GM08714 (cell line): Measurements from ENCODE around the gene NID2.

Experiments
- H3K4me3 ChIP-seq: fragments of 200-500 bp; sonication (Bioruptor generic); 2 replicates; pipeline ENCODE4 v1.5.1; 2014; ENCODE audit warnings: mild to moderate bottlenecking, low read length, inconsistent platforms
- ZNF274 ChIP-seq: IDR thresholded peaks from 2 replicates; pipeline ENCODE4 v1.6.1; 2012; ENCODE audit warnings: mild to moderate bottlenecking, low read depth, low read length

The NID2 gene

DNA sequence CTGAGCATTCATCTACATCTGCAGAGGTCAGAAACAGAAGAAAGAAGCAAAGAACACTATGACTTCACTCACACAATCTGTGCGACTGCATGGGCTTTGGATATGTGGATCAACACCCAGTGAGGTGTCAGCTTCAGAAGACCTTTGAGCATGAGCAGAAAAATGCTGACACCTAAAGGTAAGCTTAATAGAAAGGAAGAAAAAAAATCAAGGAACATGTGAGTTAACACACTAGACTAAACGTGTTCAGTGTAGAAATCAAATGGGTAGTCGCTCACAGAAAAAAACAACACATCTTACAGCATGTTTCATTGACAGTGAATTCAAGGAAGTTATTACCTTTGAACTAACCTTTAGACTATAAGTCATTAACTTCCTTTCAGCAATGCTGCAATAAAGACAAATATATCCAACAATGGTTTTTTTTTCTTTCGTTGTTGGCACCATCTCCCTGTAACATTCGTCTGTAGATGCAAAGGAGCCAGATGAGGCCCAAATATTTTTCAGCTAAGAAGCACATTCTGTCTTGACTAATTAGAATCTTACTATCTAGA lies 48.6 kb downstream of the NID2 start:
- no peak for TF ChIP-seq ZNF274
- no peak overlapping the region for H3K4me3 ChIP-seq

DNA sequence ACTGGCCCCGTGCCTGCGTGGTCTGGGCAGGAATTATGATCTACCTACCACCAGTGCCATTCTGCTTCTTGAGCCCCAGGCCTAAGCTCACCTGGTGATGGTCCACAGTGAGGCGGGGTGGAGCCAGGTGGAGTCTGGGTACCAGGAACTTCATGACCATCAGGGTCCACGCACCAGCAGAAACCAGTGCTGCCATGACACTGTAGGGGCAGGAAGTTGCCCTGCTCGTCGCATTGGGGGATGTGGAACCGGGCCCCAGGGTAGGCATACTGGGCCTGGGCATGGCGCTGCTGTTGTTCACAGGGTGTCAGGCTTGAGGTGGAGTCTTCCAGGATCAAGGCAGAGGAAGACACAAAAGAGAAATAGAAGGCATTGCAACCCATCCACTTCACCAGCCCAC lies 49.9 kb downstream of the NID2 start:
- TF ChIP-seq ZNF274 = no peak

DNA sequence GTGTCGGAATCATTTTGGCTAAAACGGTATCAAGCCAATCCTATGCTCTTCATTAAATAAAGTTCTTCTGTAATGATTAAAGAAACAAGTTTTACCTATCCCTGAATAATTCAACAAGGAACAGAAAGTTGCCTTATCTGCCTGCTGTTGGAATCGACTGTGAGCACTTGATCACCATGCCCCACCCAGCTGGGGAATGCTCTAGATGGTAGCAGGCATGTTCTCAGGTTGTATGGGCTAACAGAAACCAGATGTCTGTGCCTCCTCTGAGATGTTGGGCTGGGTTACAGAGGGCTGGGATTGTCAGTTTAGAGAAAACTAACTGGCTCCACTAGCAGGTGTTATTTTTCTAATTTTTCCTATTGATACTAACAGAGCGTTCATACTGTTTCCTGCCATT lies 50.6 kb downstream of the NID2 start:
- H3K4me3 ChIP-seq = no peak overlapping the region
- no peak for TF ChIP-seq ZNF274

More for the DNA sequence above, 49.9 kb downstream of the NID2 start:
- H3K4me3 ChIP-seq = no peak overlapping the region

DNA sequence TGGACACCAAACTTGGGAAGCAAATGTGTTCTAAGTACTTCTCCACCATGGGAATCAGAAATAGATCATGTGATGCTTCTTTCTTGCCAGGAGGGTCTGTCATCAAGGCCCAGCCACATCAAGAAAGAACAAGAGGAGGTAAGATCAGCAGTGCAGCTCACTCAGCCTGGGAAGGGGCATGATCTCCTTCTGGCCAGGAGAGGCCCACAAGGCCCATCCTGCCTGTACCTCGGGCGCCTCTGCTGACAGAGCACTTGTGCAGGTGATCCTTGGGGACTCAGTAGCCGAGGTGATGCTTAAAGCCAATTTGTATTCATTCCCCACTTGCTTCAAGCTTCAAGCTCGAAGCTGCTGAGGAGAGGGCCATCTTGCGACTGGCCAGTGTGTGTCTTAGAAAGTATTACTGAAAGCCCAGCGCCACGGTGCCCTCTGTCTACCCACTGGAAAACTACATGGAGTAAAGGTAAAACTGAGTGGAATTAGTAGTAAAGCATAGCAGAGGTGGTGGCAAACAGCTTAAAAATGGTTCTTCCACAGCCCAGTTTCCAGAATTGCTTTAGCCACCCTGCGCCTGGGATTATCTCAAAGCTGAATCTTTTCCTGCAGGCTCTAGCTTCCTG lies 53.3 kb downstream of the NID2 start:
- no peak for TF ChIP-seq ZNF274
- no peak overlapping the region for H3K4me3 ChIP-seq

DNA sequence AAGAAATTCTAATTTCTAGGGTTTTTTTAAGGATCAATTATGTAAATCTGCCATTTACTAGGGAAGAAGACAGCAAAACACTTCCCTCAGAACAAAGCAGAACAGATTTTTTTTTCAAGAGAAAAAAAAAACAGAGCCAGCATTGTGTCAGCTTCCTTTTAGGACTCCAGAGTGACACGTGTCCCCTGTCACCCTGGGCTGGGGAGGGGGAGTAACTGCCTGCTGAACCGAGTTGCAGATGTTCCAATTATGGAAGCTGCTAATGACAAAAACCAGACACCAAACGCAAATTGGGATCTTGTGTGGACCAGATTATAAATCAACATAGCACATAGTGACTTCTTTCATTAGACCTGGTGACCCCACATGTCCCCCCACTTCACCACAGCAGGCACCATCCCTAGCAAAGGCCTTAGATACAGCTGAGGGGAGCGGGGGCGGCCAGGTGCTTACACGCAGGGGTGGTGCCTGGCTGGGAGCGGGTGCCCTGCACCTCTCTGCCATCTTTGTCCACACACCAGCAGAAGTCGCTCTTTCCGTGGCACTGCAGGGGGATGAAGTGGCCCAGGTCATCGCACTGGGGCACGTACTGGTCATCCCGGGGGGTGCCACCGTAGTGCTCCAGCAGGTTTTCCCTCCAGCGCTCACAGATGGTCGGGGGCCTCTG lies 54.1 kb downstream of the NID2 start:
- TF ChIP-seq ZNF274 = no peak
- H3K4me3 ChIP-seq = no peak overlapping the region

DNA sequence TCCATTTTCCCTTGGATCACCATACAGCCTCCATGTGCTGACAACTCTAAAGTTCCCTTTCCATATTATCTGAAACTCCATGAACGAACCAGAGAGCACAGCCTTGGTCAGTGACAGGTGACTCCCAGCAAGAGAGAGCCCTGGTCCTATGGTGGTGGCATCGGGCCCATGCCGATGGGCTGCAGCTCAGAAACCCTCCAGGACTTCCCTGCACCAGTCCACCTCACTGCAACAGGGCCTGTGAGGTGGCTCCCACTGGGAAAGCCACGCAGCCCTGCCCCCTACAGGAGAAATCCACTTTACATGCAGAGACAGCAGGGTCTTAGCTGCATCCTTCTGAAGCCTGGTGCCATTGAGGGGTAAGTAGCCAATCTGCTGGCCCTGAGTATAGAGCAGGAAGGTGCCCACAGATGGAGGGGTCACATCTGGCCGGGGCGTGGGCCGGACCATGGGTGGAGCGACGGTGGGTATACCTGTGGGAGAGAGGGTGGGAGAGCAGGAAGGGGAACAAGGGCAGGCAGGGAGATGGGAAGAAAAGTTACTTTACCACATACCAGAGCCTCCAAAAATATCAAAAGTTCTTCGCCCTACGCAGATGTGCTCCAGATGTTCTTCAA lies 54.8 kb downstream of the NID2 start:
- TF ChIP-seq ZNF274 = no peak
- H3K4me3 ChIP-seq = no peak overlapping the region

DNA sequence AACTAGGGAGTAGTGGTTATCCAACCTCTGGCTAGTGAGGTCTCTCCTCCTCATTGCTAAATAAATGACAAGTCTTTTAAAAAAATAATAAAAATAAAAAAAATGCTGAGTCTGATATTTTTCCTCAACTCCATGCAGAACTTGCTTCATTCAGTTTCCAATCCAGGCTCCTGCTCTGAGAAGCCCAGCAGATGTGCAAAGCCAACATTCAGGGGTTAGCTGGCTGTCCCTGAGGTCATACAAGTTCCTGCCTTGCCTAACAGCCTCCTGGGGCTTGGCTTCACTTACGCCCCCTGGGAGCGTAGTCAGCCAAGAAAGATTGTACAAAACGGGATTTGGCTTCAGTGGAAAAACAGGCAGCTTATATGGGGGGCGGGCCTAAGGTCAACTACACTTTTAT lies 56.2 kb downstream of the NID2 start:
- TF ChIP-seq ZNF274 = no peak
- no peak overlapping the region for H3K4me3 ChIP-seq

DNA sequence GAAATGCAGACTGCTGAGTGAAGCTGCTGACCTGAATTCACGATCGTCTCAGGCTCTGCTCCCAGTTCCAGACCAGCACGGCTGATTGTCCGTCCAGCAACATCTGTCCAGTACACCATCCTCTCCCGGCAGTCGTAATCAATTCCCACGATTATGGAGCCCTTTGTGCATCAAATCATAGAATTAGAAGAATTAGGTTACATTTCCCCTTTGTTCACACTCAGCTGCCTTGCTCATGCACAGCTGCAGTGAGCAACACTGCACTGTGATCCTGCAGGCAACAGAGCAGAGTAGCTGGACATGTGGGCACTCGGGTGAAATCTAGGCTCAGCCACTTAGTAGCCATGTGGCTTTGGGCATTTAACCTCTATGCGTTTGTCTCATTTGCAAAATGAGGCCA lies 57.3 kb downstream of the NID2 start:
- TF ChIP-seq ZNF274 = no peak
- no peak overlapping the region for H3K4me3 ChIP-seq

DNA sequence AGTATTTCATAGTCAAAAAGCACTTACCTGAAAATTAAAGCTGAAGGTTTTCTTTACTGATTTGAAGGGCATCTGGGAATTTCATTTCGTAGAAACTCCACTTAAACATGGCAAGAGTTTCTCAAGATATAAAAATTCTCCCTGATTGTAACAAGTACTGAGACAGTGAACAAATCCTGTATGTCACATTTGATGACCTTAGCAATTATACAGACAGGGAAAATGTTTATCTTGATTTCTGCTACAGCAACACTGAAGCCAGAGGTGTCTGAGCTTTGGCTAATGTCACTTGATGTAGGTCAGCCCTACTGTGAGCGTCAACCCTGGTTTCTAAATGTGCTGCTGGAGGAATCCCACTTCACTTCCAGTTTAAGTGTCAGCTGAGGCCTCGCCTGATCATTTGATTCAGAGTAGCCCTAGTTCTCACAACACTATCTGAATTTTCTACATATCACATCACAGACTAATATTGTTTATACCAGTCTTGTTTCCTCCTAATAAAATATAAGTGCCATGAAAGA lies 58.6 kb downstream of the NID2 start:
- TF ChIP-seq ZNF274 = no peak
- no peak overlapping the region for H3K4me3 ChIP-seq

DNA sequence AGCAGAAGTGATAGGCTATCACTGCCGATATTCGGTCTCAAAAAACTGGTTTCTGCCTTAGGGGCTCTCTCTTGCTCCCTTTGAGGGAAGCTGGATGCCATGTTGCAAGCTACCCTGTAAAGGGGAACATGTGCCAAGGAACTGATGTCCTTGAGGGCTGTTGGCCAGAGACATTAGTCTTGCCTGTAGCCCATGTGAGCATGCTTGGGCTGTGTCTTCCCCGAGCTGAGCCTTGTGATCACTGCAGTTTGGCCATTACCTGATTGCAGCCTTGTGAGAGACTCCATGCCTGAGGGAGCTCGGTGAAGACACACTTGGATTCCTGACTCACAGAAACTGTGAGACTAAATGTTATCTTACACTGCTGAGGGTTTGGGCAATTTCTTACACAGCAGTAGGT lies 60.7 kb downstream of the NID2 start:
- no peak for TF ChIP-seq ZNF274
- H3K4me3 ChIP-seq = no peak overlapping the region

DNA sequence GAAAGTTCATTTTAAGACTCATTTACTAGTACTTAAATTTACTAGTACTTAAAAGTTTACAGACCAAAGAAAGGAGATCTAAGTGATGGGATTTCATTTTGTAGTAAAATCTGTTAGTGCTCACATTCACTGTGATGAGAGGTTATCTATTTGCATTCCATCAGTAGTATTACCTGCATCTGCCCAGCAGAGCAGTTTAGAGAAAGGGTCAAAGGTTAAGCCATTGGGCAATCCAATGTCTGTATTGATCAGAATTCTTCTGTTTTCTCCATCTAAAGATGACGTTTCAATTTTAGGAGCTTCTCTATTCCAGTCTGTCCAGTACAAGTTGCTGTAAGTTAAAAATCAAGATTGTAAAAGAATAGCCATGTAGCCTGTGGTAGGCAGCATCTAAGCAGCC lies 61.2 kb downstream of the NID2 start:
- H3K4me3 ChIP-seq = no peak overlapping the region
- no peak for TF ChIP-seq ZNF274

DNA sequence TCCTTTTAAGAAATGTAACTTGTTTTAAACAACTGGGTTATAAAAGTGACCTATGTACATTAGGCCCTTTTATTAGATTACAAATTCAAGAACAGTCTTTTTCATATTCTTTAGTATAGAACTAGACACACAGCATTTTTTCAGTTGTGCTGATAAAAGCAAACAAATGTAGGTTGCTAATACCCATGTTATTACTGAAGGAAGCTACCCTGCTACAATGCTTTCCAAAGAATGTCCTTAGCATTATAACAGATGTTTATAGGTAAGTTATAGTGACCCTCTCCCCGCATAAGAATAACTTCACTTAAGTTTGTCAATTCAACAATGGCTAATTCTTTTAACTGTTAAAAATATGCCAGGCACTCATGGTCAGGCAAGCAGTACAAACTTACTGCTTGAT lies 61.6 kb downstream of the NID2 start:
- no peak for TF ChIP-seq ZNF274
- no peak overlapping the region for H3K4me3 ChIP-seq

DNA sequence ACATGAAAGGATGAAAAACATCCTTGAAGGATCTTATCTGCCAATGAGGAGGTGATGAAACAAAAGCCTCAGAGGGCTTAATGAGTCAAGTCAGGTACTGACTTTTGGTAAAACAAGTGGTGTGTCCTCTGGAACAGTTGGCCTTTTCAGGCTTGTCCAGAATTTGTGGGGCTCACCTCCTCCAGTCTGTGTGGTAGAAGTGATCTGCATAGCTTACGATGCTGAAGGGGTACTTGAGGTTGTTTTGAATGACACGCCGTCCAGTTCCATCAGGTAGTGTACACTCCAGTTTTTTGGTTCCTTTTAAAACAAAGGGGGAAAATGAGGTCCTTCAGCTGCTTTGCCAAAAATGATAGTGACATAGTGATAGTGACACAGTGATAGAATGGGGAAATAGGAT lies 62.5 kb downstream of the NID2 start:
- no peak overlapping the region for H3K4me3 ChIP-seq
- TF ChIP-seq ZNF274 = no peak

DNA sequence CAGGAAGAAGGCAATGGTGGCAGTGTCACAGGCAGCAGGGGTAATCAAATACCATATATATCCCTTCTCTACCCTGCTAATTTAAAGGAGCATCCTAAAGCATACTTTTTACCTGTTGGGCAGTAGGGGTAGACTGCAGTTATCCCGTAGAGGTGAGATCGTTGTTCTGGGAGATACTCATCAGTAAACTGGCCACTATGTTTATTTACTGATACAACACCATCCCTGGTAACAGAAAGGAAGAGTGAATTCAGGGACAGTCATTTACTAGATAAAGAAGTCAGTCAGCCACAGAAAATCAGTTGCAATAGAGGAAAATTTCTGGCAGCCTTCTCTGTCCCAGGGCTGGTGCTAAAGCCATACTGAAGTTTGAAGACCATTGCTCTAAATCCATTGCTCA lies 63.2 kb downstream of the NID2 start:
- H3K4me3 ChIP-seq = no peak overlapping the region
- TF ChIP-seq ZNF274 = no peak

DNA sequence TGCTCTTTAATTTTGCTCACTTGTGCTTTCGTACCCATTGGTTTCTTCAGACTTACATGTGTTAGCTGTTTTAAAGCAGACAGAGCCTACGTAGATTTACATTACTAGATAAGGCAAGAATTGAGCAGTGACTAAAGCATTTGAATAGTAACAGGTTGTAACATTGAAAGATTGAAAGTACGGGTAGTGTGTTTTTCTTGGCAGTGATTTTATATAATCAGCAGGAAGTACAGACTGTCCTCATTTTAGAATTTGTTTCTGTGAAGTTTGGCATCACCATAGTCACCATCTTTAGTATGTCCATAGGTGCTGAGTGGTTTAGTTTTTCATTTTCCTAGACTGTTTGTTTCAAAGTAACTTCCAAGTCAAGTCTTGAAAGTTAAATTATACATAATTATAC lies 65.5 kb downstream of the NID2 start:
- no peak for TF ChIP-seq ZNF274
- no peak overlapping the region for H3K4me3 ChIP-seq

DNA sequence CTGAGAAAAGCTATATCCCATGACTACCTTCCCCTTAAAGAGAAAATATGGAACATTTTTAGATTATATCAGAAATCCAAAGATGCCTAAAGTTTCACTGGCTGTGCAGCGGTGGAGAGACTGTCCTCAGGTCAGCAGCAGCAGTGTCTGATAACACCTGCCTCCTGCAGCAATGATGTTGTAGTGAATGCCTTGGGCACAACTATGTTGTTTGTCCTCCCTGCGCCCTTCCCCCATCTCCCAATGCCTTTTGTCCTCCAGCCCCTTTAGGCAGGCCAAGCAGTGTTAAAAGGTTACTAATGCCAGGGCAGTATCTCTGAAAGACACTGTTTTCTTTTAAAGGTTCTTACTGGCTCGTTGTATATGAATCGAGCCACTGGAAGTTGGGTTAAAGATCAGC lies 66.3 kb downstream of the NID2 start:
- H3K4me3 ChIP-seq = no peak overlapping the region
- no peak for TF ChIP-seq ZNF274
